ENCODE measurements around the gene WSCD2. TPM values are rescaled to one million over a fixed set of nuclear protein-coding genes. Genes with fewer than 3 reads are reported as not detected.
"Not testable (repeated sequence)": the region's sequence is repeated elsewhere in the genome, so short reads cannot be mapped to it uniquely, and the experiment has no call there.

The WSCD2 gene
- total and polyA plus RNA-seq, 8 donors = 0.25 to 6.7 (median 1.4) TPM; not detected in 3

- Histone ChIP-seq H3K9me3 (no peaks in the 10 kb centered on the region), H3K27ac (no peak overlapping the region), H3K4me3 (no peak overlapping the region), H3K36me3 (no peaks in the 10 kb centered on the region), H3K4me1 (no peaks in the 10 kb centered on the region), H3K27me3 (peaks cover 0 to 5% (median 0%) of the 10 kb centered on the region in 3 donors)
- no peak for TF ChIP-seq POLR2AphosphoS5 (IDR thresholded peaks at IDR 0.05)
- no peak for TF ChIP-seq CTCF (IDR thresholded peaks at IDR 0.05)
- no peak for TF ChIP-seq POLR2A (IDR thresholded peaks at IDR 0.05)
- TF ChIP-seq EP300 (IDR thresholded peaks at IDR 0.05) = no peak
- WGBS, 5 donors = 42 to 62% (median 50%) methylated on average over 3 of the region's 3 CpGs
- DNase-seq = no peak
- intact Hi-C loops (cut with DNase I; ENCODE audit: low total_unique reads) = no loop called here
These were observed 89.8 kb downstream of the WSCD2 start for GRCh38 chr12:108218921-108219320.

- H3K4me1 ChIP-seq; intact Hi-C loops (cut with DNase I; ENCODE audit: low total_unique reads); H3K27me3 ChIP-seq; H3K9me3 ChIP-seq; H3K27ac ChIP-seq; DNase-seq; H3K36me3 ChIP-seq; H3K4me3 ChIP-seq: not testable (repeated sequence)
- 39 to 71% (median 51%) methylated on average over 2 of the region's 2 CpGs for WGBS, 5 donors
These were observed 96.0 kb downstream of the WSCD2 start for GRCh38 chr12:108225101-108225500.

- peaks cover 0 to 9% (median 0%) of the 10 kb centered on the region in 3 donors for H3K27me3 ChIP-seq
These were observed 97.8 kb downstream of the WSCD2 start for GRCh38 chr12:108226866-108227265.

GRCh38 chr12:108228746-108229145 is 99.7 kb downstream of the WSCD2 start:
- H3K36me3 ChIP-seq = peaks cover 0 to 8% (median 0%) of the 10 kb centered on the region in 4 donors
- WGBS, 5 donors = 43 to 71% (median 67%) methylated on average over 4 of the region's 4 CpGs
- DNase-seq = no peak
- H3K9me3 ChIP-seq = no peaks in the 10 kb centered on the region
- H3K27ac ChIP-seq = no peak overlapping the region
- peaks cover 0 to 9% (median 0%) of the 10 kb centered on the region in 3 donors for H3K27me3 ChIP-seq
- no peak for TF ChIP-seq POLR2AphosphoS5 (IDR thresholded peaks at IDR 0.05)
- TF ChIP-seq POLR2A (IDR thresholded peaks at IDR 0.05) = no peak
- TF ChIP-seq EP300 (IDR thresholded peaks at IDR 0.05) = no peak
- no peak for TF ChIP-seq CTCF (IDR thresholded peaks at IDR 0.05)
- H3K4me1 ChIP-seq = no peaks in the 10 kb centered on the region
- intact Hi-C loops (cut with DNase I; ENCODE audit: low total_unique reads) = no loop called here
- no peak overlapping the region for H3K4me3 ChIP-seq

More at GRCh38 chr12:108226866-108227265, 97.8 kb downstream of the WSCD2 start:
- 78 to 88% (median 84%) methylated on average over 8 of the region's 8 CpGs for WGBS, 5 donors
- no peak overlapping the region for H3K4me3 ChIP-seq
- no peak for DNase-seq
- no peak overlapping the region for H3K27ac ChIP-seq
- TF ChIP-seq CTCF (IDR thresholded peaks at IDR 0.05) (no peak), EP300 (IDR thresholded peaks at IDR 0.05) (no peak), POLR2A (IDR thresholded peaks at IDR 0.05) (no peak), POLR2AphosphoS5 (IDR thresholded peaks at IDR 0.05) (no peak)
- no peaks in the 10 kb centered on the region for H3K9me3 ChIP-seq
- intact Hi-C loops (cut with DNase I; ENCODE audit: low total_unique reads) = no loop called here
- H3K36me3 ChIP-seq = peaks cover 0 to 8% (median 0%) of the 10 kb centered on the region in 4 donors
- no peaks in the 10 kb centered on the region for H3K4me1 ChIP-seq

GRCh38 chr12:108231109-108231905 is 102.2 kb downstream of the WSCD2 start:
- no peaks in the 10 kb centered on the region for H3K9me3 ChIP-seq
- H3K36me3 ChIP-seq = peaks cover 0 to 8% (median 0%) of the 10 kb centered on the region in 4 donors
- DNase-seq = no peak
- 32 to 48% (median 36%) methylated on average over 3 of the region's 3 CpGs for WGBS, 5 donors
- H3K4me3 ChIP-seq = no peak overlapping the region
- H3K4me1 ChIP-seq = no peaks in the 10 kb centered on the region
- H3K27me3 ChIP-seq = peaks cover 0 to 14% (median 0%) of the 10 kb centered on the region in 3 donors
- no peak for TF ChIP-seq EP300 (IDR thresholded peaks at IDR 0.05)
- no peak for TF ChIP-seq CTCF (IDR thresholded peaks at IDR 0.05)
- TF ChIP-seq POLR2AphosphoS5 (IDR thresholded peaks at IDR 0.05) = no peak
- TF ChIP-seq POLR2A (IDR thresholded peaks at IDR 0.05) = no peak
- intact Hi-C loops (cut with DNase I; ENCODE audit: low total_unique reads) = no loop called here
- H3K27ac ChIP-seq = no peak overlapping the region

Measured in stomach (tissue), 9 donors.